ENCODE data around the gene JMJD7.

DNA sequence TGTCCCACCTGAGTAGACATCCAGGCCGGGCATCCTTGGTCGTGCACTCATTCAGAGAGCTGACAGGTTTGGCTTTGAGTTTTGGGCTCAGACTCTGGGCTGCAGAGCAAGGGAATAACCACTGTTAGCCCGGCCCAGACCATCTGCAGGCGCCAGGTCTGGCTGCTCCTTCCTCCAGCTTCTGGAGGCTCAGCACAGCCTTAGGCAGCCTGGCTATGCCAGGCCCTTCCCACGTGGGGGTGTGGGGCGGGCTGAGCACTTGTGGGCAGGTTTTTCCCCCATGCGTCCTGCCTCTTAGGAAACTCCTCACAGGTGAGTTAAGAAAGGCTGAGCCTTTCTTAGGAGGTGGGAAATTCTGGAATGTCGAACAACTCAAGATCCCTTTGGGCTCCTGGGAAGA lies 22.0 kb downstream of the JMJD7 start:
- TF ChIP-seq, protein P1, sequence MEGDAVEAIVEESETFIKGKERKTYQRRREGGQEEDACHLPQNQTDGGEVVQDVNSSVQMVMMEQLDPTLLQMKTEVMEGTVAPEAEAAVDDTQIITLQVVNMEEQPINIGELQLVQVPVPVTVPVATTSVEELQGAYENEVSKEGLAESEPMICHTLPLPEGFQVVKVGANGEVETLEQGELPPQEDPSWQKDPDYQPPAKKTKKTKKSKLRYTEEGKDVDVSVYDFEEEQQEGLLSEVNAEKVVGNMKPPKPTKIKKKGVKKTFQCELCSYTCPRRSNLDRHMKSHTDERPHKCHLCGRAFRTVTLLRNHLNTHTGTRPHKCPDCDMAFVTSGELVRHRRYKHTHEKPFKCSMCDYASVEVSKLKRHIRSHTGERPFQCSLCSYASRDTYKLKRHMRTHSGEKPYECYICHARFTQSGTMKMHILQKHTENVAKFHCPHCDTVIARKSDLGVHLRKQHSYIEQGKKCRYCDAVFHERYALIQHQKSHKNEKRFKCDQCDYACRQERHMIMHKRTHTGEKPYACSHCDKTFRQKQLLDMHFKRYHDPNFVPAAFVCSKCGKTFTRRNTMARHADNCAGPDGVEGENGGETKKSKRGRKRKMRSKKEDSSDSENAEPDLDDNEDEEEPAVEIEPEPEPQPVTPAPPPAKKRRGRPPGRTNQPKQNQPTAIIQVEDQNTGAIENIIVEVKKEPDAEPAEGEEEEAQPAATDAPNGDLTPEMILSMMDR (IDR thresholded peaks at IDR 0.05) = no peak
- TF ChIP-seq POLR2A (IDR thresholded peaks at IDR 0.05) = no peak
